Measurements from ENCODE around the gene ACTL10.

The ACTL10 gene

GRCh38 chr20:33713865-33714367, 47.2 kb downstream of the ACTL10 start:
- no peak for TF ChIP-seq CTCF (IDR thresholded peaks at IDR 0.05; ENCODE audit: low read depth, low read length)
- H3K4me3 ChIP-seq (replicated peaks in 1 of 2; ENCODE audit: low read depth in 2 of 2, low read length in 2 of 2), result no peak overlapping the region
- no peak for DNase-seq (ENCODE audit: low read depth in 2 of 2)

- no peak overlapping the region for H3K4me3 ChIP-seq (replicated peaks in 1 of 2; ENCODE audit: low read depth in 2 of 2, low read length in 2 of 2)
- no peak for DNase-seq (ENCODE audit: low read depth in 2 of 2)
- TF ChIP-seq CTCF (IDR thresholded peaks at IDR 0.05; ENCODE audit: low read depth, low read length), result no peak
Observed at GRCh38 chr20:33716498-33716897, 49.8 kb downstream of the ACTL10 start.
